ENCODE results near the gene NFKBIE.

Gene NFKBIE

DNA sequence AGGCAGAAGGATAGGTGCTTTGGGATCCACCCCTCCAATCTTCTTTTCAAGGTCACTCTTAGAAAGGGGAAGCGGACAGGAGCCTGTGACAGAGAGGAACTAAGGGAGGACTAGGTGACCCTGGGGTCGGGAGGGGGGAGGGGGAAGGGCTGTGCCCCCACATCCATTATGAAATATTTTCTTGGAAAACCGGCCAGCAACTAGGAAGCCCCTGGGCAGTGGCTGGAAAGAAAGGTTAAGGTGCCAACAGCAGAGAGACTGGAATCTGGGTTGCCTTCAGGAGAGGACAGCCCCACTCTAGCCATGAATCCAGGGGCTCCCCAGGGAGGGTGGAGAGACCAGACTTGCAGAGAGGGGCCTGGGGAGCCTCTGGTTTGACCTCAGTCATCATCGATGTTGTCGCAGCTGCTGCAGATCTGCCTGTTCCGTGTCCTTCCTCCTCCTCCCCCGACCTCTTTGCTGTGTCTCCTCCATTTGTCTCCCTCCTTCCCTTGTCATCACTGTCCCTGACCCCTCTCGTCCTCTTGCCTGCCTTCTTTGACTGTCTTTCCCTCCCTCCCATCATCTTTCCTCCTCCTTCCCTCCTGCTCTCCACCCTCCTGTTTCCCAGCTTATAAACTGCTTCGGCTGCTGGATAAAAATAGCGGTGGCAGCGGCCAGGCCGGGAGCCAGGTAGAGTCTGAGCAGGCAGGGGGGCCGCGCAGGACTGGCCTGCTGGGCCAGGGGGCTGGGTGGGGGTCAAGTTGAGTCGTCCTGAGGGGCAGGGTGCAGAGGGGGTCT lies 38.8 kb downstream of the NFKBIE start:
- no peak for DNase-seq (ENCODE audit: low read depth)

- DNase-seq (ENCODE audit: low read depth), result no peak
Measured at GRCh38 chr6:44225579-44226325, 39.6 kb downstream of the NFKBIE start.

GRCh38 chr6:44224965-44225305 lies 40.4 kb downstream of the NFKBIE start:
- no peak for DNase-seq (ENCODE audit: low read depth)

DNA sequence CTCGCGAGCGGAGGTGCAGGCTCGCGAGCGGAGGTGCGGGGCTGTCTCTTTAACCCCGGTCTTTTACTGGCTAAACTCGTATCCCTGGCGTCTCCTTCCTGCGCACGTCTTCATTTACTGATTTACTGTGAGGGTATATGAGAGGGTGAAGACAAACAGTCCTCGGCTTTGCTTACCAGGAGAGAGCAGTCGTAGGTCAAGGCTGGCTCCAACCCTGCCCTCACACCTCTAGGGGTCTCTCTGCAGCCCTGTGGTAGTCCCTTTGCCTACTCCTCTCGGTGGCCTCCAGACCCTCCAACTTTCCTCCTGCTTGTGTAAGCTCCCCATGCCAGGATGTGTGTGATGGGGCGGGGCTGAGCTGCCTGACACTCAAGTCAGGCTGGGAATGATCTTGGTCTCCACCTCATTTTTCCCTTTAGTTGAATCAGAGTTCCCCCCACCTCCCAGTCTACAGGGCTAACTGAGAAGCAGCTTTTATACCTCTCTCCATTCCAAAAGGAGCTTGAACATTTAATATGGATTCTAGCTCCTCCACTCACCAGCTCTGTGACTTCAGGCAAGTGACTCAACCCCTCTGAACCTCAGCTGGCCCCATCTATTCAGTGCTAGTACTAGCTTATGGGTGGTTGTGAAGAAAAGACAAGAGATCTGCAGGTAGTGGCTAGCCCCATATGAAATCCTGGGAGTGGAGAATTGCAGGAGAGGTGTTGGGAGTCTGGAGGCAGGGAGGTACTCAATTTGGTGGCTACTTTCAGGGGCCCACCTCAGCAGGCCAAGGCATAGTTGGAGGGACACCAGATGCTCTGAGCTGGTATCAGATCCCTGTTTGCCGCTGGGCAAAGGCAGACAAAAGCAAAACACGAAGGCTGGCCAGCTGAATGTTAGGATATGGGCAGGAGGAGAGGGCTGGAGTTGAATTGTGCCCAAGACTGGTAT lies 41.1 kb downstream of the NFKBIE start:
- no peak for DNase-seq (ENCODE audit: low read depth)

GRCh38 chr6:44223319-44224028 lies 41.9 kb downstream of the NFKBIE start, which contains the start of gene SLC29A1:
Gene SLC29A1, plus strand, starts transcription at chr6:44223595. Its CDS starts 3,719 bp downstream, at chr6:44227314.
- DNase-seq (ENCODE audit: low read depth), result no peak

DNA sequence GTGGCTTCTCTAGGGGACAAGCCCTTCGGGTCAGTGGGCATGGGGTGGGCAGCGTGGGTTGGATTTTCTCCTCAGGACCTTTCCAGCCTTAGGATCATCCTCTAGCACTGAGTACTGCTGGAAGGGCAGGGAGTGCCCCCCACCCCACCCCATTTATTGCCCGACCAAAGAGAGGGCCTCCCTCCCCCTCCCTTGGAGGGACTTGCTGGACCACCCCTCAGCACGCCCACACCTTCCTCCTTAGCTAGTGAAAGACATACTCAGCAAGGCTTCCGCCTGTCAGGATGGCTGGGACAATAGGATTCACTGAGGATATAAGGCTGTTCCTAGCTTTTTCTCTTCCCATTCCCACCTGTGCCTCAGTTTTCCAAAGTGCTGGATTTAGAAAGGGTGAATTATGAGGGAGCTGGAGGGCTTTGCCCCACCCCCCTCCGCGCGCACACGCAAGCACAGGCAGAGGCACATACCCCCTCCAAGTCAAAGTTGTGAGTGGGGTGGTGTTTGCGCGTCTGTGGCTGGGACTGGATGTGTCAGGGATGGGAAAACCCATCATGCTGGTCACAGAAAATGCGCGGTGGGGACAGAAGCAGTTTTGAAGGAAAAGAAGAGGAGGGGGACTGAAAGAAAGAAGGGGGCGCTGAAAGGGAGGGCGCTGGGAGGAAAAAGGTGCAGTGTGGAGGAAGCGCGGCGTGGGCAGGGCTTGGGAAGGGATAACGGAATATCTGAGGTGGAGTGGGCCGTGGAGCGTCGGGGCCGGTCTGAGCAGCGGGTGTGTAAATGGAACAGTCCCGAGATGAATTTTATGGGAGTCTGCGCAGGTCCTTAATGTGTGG lies 42.6 kb downstream of the NFKBIE start:
- no peak for DNase-seq (ENCODE audit: low read depth)

DNA sequence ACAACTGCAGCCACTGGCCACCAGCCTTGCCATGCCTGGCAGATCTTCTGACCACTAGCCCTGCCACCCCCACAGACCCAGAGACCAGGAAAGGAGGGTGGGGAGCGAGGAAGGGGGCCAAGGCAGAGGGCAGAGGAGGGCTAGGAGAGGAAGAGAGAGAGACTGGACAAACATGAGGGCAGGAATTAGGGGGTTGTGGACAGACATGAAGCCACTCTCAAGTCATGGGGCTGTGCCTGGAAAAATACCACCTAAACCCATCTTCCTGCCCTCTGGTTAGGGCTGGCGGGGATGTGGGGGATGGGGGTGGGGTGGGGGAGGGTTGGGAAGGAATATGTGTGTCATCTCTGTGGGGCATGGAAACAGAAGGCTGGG lies 43.4 kb downstream of the NFKBIE start:
- no peak for DNase-seq (ENCODE audit: low read depth)

- no peak for DNase-seq (ENCODE audit: low read depth)
Measured at GRCh38 chr6:44221291-44221960, 43.9 kb downstream of the NFKBIE start.

DNA sequence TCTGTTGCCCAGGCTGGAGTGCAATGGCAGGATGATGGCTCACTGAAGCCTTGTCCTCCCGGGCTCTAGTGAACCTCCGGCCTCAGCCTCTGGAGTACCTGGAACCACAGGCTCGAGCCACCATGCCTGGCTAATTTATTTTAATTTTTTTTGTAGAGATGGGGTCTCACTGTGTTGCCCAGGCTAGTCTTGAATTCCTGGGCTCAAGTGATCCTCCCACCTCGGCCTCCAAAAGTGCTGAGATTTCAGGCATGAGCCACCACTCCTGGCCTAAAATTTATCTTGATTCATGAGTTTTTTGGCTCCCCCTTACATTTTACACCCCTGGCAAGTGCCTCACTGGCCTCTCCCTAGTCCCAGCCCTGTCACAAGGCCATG lies 44.4 kb downstream of the NFKBIE start:
- DNase-seq (ENCODE audit: low read depth), result no peak

- DNase-seq (ENCODE audit: low read depth), result no peak
Measured at GRCh38 chr6:44219815-44220784, 45.3 kb downstream of the NFKBIE start.

- no peak for DNase-seq (ENCODE audit: low read depth)
Measured at GRCh38 chr6:44219053-44219814, 46.1 kb downstream of the NFKBIE start.

GRCh38 chr6:44217332-44218143 lies 47.8 kb downstream of the NFKBIE start:
- no peak for DNase-seq (ENCODE audit: low read depth)

GRCh38 chr6:44216677-44217331 lies 48.5 kb downstream of the NFKBIE start, which contains the start of gene MYMX:
Gene MYMX, plus strand, starts transcription at chr6:44216926. Its CDS starts 546 bp downstream, at chr6:44217472.
- no peak for DNase-seq (ENCODE audit: low read depth)

GRCh38 chr6:44214307-44214706 lies 51.0 kb downstream of the NFKBIE start:
- DNase-seq (ENCODE audit: low read depth), result no peak

GRCh38 chr6:44211284-44211683 lies 54.1 kb downstream of the NFKBIE start:
- DNase-seq (ENCODE audit: low read depth), result no peak

Measured in non-pigmented ciliary epithelial cell (primary cell).